GM10266 (cell line): ENCODE results near the gene SLC25A42.

Experiments used
- DNase-seq: peaks from one replicate; pipeline ENCODE4 v3.0.0; 2012; ENCODE audit errors: extremely low spot score
- TF ChIP-seq, protein P1 (sequence below): IDR thresholded peaks from 2 replicates; pipeline ENCODE4 v1.5.1; 2012; ENCODE audit warnings: mild to moderate bottlenecking, low read depth; ENCODE audit not compliant: control insufficient read depth, insufficient read depth; ENCODE audit errors: missing control alignments

The SLC25A42 gene

GRCh38 chr19:19056636-19057275 is 7.0 kb upstream of the SLC25A42 start:
- no peak for DNase-seq
- TF ChIP-seq, protein P1, sequence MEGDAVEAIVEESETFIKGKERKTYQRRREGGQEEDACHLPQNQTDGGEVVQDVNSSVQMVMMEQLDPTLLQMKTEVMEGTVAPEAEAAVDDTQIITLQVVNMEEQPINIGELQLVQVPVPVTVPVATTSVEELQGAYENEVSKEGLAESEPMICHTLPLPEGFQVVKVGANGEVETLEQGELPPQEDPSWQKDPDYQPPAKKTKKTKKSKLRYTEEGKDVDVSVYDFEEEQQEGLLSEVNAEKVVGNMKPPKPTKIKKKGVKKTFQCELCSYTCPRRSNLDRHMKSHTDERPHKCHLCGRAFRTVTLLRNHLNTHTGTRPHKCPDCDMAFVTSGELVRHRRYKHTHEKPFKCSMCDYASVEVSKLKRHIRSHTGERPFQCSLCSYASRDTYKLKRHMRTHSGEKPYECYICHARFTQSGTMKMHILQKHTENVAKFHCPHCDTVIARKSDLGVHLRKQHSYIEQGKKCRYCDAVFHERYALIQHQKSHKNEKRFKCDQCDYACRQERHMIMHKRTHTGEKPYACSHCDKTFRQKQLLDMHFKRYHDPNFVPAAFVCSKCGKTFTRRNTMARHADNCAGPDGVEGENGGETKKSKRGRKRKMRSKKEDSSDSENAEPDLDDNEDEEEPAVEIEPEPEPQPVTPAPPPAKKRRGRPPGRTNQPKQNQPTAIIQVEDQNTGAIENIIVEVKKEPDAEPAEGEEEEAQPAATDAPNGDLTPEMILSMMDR = no peak

DNA sequence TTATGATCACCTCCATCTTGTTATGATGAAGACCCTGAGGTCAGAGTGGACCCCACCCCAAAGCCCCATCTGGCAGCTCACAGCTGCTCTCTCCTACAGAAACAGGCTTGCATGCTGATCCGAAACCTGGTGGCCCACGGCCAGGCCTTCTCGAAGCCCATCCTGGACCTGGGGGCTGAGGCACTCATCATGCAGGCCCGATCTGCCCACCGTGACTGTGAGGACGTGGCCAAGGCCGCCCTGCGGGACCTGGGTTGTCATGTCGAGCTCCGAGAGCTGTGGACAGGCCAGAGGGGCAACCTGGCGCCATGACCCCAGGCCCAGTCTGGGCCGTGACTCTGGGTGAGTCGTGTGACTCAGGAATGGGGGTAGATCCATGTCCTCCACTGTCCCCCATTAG is 6.5 kb upstream of the SLC25A42 start:
- DNase-seq = no peak
- TF ChIP-seq, protein P1 = no peak

GRCh38 chr19:19057720-19058119 is 6.1 kb upstream of the SLC25A42 start:
- TF ChIP-seq, protein P1 = no peak
- no peak for DNase-seq

DNA sequence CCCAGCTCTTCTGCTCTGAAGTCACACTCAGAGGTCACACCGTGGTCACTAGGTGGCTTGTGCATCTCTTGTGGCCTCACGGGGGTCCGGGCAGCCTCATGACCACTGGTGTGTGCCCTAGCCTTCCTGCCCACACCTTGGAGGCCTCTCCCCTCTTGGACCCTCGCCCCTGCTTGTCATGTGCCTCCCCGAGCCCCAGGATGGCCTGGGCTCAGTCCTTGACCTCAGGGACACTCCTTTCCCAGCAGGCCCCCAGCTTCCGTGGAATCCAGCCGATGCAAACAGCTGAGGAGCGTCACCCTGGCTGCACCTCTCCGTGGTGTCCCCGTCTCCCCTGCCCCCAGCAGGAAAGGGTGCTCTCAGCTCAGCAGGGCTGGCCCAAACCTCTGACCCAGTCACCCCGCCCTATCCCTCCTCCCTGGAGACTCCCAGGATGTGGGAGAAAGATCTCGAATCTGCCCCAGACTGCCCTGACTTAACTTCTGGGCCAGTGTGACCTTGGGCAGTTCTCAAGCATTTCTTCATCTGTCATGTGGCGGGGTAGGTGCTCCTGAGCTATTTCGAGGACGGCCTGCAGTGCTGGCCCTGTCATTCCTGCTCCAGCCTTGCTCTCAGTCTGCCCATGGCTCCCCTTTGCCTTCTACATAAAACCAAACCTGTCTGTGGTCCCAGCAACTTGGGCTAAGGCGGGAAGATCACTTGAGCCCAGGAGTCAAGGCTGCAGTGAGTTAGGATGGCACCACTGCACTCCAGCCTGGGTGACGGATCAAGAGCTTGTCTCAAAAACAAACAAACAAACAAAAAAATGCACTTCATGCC is 4.6 kb upstream of the SLC25A42 start:
- no peak for DNase-seq
- TF ChIP-seq, protein P1 = no peak

DNA sequence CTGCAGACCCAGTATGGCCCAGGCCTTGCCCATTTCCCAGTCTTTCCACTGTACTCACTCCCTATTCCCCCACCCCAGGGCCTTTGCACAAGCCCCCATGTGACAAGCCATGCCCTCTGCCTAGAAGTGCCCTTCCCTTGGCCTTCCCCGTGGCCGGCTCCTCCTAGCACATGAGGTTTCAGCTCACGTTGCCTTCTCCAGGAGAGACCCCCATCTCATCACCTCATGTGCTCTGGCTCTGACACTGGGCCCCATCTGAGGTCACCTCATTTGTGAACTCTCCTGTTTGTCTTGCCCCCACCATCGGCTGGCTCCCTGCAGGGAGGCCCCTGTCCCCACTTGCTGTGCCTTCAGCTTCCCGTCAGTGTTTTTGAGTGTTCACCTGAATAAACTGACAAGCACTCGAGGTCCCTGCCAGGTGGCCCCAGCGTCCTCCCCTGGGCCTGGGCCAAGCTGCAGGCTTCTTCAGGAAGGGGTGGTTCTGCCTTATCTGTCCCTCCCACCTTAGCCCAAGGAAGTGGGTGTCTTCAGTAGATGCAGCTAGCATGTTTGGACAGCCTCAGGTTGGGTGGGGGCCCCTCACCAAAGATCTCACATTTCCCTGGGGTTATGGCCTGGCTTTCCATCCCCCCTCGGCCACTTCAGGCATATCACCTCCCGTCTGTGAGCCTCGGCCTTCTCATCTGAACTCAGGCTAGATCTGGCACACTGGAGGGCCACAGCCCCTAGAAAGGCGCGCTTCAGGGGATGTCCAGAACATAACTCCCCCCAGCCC is 3.8 kb upstream of the SLC25A42 start:
- TF ChIP-seq, protein P1 = no peak
- no peak for DNase-seq

GRCh38 chr19:19061506-19061905 is 2.3 kb upstream of the SLC25A42 start:
- TF ChIP-seq, protein P1 = no peak
- no peak for DNase-seq
